HG02884 (cell line): ENCODE data around the gene HADHB.
"Not testable (repeated sequence)": the region's sequence is repeated elsewhere in the genome, so short reads cannot be mapped to it uniquely, and the experiment has no call there.

Source experiments
- ATAC-seq: cut with Tn5 transposase; IDR thresholded peaks from one replicate; pipeline ENCODE4 v1.9.1; 2021; ENCODE audit warnings: mild to moderate bottlenecking, moderate library complexity; ENCODE audit not compliant: unreplicated experiment

Gene HADHB

DNA sequence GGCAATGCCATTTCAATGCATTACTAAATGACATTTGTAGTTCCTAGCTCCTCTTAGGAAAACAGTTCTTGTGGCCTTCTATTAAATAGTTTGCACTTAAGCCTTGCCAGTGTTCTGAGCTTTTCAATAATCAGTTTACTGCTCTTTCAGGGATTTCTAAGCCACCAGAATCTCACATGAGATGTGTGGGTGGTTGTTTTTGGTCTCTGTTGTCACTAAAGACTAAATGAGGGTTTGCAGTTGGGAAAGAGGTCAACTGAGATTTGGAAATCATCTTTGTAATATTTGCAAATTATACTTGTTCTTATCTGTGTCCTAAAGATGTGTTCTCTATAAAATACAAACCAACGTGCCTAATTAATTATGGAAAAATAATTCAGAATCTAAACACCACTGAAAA lies 45.3 kb downstream of the HADHB start:
- ATAC-seq = no peak

DNA sequence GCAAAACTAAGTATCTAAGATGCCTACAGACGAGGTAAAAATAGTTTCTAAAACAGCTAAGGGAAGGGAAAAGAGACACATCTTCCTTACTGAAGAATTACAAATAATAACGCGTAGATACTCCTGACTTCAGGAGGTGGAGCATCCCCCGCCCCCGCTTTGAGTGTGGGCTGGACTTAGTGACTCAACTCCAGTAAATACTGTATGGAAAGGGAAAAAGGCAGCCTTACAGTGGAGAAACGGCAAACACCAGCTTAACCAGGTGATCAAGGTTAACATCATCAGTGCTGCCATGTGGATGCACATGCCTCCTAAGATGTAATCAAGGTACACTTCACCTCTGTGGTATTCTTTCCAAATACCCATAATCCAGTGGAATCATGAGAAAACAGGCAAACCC lies 47.9 kb downstream of the HADHB start:
- ATAC-seq = no peak

- no peak for ATAC-seq
Observed at GRCh38 chr2:26295511-26295910, 50.8 kb downstream of the HADHB start.

DNA sequence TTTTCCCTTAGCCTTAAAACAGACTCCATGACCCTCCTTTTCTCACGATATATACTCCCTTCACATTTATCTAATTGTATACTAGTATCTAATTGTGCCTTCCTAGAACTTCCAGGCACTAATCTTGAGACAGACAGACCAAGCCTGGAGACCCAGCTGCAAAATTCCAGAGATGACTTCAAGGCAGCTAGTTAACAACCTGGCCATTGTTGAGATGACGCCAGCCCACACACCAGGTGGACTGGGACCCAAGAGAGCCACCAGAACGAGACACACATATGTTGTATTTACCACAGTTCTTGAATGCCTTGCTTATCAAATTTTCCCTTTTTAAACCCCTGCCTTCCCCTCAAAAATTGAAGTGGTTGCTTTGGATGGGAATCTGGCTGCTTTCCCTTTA lies 52.3 kb downstream of the HADHB start:
- ATAC-seq = no peak

DNA sequence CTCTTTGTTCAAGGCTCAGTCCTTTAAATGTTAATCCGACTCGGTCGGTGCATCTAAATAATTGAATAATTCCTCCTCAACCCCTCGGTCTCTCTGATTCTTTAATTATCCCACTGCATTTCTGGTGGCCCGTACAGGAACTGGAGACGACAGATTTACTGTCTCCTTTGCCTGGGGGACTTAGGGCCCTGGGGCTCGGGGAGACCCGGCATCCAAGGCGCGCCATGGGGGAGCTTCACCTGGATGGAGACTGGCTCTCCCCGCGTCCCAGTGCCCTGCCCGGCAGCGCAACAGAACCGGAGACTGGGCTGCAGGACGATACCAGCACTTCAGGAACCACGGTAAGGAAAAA lies 53.5 kb downstream of the HADHB start:
- ATAC-seq = no peak

- ATAC-seq = no peak
Observed at GRCh38 chr2:26298638-26299393, 54.1 kb downstream of the HADHB start.

GRCh38 chr2:26299471-26300101 lies 54.8 kb downstream of the HADHB start:
- ATAC-seq = no peak

DNA sequence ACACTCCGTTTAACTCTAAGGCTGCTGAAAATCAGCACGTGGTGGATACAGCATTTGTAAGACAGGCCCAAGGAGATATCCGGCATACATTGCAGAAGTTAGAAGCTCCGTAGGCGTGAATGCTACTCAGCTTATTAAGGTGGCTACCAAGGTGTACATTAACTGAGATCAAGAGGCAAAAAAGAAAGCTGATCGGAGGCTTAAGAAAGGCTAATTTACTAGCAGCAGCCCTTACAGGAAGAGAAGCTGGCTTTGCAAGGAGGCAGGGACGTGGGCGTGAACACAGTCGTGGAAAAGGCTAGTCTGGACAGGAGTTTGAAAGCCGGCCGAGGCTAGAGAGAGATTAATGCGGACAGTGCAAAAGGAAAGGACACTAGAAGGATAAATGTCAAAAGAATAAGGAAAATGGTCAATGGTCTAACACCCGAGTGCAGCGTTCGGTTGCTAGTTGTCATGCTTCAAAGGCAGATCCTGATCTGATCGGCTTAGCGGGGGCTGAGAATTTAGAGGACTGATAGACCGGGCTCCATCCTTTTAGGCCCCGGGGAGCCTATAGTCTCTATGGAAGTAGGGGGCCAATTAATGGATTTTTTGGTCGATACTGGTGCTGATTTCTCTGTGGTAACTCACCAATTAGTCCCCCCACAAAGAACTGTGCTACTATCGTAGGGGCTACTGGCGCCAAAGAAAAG lies 55.6 kb downstream of the HADHB start:
- no peak for ATAC-seq

- ATAC-seq = no peak
Observed at GRCh38 chr2:26302846-26303245, 58.1 kb downstream of the HADHB start.

DNA sequence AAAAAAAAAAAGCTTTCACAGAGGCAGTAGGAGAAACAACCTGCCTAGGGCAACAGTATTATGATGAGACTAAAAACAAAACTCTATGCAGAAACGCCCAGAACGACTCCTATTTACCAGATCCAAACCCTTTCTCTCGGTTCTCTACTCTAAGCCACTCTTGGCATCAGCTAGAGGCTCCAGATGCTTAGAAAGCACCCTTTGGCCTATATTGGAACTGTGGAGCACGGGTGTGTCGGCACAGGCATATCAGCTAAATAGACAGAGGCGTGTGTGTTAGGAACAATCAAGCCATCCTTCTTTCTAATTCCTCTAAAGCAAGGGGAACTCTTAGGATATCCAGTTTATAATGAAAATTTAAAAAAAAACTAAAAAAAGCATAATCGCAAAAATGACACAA lies 60.4 kb downstream of the HADHB start:
- ATAC-seq = not testable (repeated sequence)

DNA sequence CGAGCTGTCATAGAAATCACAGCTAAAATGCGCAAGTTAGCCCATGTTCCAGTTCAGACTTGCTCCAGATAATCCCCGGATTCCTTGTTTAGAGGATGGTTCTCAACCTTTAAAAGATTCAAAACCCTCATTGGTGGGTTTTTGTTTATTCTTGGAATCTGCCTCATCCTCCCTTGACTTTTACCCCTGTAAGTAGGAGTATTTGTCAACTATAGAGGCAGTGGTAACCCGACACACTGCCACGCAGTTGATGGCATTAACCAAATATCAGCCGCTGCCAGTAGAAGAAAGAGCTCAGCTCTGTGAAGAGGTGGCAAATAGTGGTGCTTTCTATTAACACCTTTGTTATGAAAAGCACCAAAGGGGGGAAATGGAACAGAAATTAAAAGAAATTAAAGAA lies 60.8 kb downstream of the HADHB start:
- no peak for ATAC-seq

GRCh38 chr2:26309921-26310320 lies 65.2 kb downstream of the HADHB start:
- ATAC-seq = no peak

GRCh38 chr2:26312471-26312870 lies 67.7 kb downstream of the HADHB start:
- no peak for ATAC-seq

DNA sequence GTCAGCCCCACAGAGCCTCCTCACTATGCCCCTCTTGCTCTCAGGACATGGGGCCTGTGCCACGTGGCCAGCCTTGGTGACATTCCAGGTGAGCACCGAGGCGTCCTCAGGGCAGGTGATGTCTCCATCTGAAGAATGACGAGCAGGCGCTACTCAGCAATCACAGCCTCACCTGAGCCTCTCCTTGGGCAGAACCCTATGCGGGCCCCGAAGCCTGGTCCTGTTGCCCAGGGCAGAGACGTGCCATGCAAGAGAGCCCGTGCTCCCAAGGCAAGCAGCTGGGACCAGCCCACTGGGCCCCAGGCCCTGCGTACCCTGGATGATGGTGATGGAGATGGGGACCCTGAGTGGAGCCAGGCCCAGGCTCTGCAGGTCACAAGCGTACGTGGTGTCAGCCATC lies 68.7 kb downstream of the HADHB start:
- no peak for ATAC-seq

DNA sequence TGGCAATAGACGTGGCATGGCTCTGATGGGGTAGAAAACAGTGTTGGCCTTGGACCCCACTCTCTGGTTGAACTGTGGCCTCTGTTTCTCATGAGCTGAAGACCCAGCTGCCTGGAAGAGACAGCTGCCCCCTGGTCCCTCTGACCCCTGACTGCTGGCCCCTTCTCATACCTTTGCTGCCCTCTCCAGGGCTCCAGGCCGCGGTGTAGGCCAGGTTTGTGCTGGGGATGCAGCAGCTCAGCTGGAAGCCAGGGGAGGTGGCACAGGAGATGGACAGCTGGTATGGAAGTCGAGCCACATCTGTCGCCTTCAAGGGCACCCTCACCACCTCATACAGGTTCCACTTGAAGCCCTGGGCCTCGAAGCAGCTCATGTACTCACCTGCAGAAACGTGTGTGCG lies 69.5 kb downstream of the HADHB start:
- ATAC-seq = no peak

DNA sequence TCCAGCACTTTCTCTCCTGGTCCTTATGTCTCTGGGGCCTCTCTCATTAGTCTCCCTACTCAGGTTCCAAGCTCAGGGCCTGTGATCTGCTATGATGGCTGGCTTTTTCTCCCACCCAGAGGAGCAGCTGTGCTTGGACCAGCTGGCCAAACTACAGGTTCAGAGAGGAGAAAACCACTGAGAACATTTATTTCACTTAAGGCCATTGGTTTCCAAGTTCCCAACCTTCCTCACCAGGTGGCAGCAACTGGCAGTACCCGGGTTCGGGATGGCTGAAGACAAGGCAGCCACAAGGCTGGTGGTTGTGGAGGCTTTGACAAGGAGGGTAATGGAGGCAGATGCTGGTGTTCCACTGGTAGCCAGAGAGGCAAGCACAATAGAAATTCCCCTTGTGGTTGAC lies 71.3 kb downstream of the HADHB start:
- ATAC-seq = no peak

- ATAC-seq = no peak
Observed at GRCh38 chr2:26316845-26317244, 72.1 kb downstream of the HADHB start.

DNA sequence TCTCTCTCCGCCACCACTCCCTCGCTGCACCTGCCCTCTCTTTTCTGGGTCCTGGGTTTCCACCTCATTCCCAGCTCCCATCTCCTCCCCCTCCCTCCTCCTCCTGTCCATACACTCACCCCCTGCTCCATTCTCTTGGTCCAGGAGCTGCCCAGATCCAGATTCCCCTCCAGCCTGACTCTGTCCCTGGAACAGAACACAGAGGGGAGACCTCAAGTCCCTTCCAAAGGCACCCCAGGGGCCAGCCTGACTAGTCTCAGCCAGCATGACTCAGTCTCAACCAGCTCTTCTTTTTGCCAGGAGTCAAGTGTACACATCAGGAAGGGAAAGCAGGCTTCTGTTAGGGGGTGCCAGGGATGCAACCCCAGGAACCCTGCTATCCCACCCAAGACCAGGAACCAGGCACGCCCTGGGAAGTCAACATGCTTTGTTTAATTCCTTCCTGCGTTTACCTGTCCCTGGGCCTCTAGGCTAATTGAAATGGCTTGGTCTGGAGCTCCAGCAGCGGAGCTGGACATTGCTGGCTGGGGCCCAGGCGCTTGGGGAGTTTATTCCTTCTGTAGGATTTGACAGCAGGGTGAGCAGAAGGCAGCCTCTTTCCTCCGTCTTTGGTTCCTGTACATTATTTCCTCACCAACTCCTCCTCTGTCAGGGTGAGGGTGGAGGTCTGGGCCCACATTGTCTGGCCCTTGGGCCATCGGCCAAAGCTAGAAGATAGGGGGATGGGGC lies 72.8 kb downstream of the HADHB start:
- no peak for ATAC-seq

- no peak for ATAC-seq
Observed at GRCh38 chr2:26318950-26319349, 74.2 kb downstream of the HADHB start.

DNA sequence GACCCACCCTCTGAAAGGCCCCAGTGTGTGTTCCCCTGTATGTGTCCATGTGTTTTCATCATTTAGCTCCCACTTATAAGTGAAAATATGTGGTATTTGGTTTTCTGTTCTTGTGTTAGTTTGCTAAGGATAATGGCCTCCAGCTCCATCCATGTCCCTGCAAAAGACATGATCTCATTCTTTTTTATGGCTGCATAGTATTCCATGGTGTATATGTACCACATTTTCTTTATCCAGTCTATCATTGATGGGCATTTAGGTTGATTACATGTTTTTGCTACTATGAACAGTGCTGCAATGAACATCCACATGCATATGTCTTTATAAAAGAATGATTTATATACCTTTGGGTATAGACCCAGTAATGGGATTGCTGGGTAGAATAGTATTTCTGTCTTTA lies 79.7 kb downstream of the HADHB start:
- not testable (repeated sequence) for ATAC-seq

- no peak for ATAC-seq
Observed at GRCh38 chr2:26324903-26325302, 80.2 kb downstream of the HADHB start.

DNA sequence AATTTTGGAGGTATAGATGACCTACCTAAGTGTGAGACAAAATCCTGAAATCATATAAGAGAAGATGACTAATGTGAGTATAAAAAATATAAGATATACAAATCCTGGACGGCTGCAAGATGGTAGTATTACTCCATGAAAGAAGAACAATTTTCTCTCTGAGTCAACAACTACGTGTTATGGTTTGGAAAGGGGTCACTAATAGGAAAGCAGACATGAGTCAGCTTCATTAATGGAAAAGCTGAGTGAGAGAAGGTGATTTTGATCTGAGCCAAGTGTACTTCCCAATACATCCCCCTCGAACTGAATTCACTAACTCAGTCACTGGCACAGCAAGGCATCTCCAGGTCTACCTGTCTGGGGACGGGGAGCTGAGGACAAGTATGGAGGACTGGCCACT lies 81.1 kb downstream of the HADHB start:
- no peak for ATAC-seq
